ENCODE data around the gene KLF16.

The KLF16 gene

GRCh38 chr19:1871630-1872029, 8.3 kb upstream of the KLF16 start:
- Mint-ChIP-seq H3K27ac (no peak overlapping the region), H3K4me3 (no peak overlapping the region), H3K4me1 (peaks cover 18% of the 10 kb centered on the region), H3K27me3 (ENCODE audit: low read depth, poor library complexity) (no peaks in the 10 kb centered on the region), H3K9me3 (no peaks in the 10 kb centered on the region), H3K36me3 (ENCODE audit: low read depth) (peaks cover 9% of the 10 kb centered on the region)
- no peak for DNase-seq
- TF ChIP-seq CTCF (IDR thresholded peaks at IDR 0.05): no peak

- H3K27ac Mint-ChIP-seq: no peak overlapping the region
- TF ChIP-seq CTCF (IDR thresholded peaks at IDR 0.05): no peak
- no peak for DNase-seq
- H3K27me3 Mint-ChIP-seq (ENCODE audit: low read depth, poor library complexity): no peaks in the 10 kb centered on the region
- H3K36me3 Mint-ChIP-seq (ENCODE audit: low read depth): peaks cover 9% of the 10 kb centered on the region
- H3K9me3 Mint-ChIP-seq: no peaks in the 10 kb centered on the region
- H3K4me3 Mint-ChIP-seq: no peak overlapping the region
- peaks cover 18% of the 10 kb centered on the region for H3K4me1 Mint-ChIP-seq
Measured at GRCh38 chr19:1871140-1871597, 7.8 kb upstream of the KLF16 start.

- Mint-ChIP-seq H3K36me3 (ENCODE audit: low read depth) (peaks cover 9% of the 10 kb centered on the region), H3K4me3 (no peak overlapping the region), H3K9me3 (no peaks in the 10 kb centered on the region), H3K4me1 (peaks cover 3% of the 10 kb centered on the region), H3K27me3 (ENCODE audit: low read depth, poor library complexity) (no peaks in the 10 kb centered on the region), H3K27ac (peak overlapping the region; percentile 59)
- no peak for DNase-seq
- TF ChIP-seq CTCF (IDR thresholded peaks at IDR 0.05): no peak
Measured at GRCh38 chr19:1868971-1869370, 5.6 kb upstream of the KLF16 start.

- no peak for TF ChIP-seq CTCF (IDR thresholded peaks at IDR 0.05)
- H3K36me3 Mint-ChIP-seq (ENCODE audit: low read depth): peaks cover 9% of the 10 kb centered on the region
- no peak for DNase-seq
- no peaks in the 10 kb centered on the region for H3K9me3 Mint-ChIP-seq
- peaks cover 6% of the 10 kb centered on the region for H3K27me3 Mint-ChIP-seq (ENCODE audit: low read depth, poor library complexity)
- H3K4me3 Mint-ChIP-seq: no peak overlapping the region
- H3K27ac Mint-ChIP-seq: no peak overlapping the region
- no peaks in the 10 kb centered on the region for H3K4me1 Mint-ChIP-seq
Measured at GRCh38 chr19:1867349-1867724, 4.0 kb upstream of the KLF16 start.

GRCh38 chr19:1866693-1867348, 3.4 kb upstream of the KLF16 start:
- DNase-seq: no peak
- H3K27me3 Mint-ChIP-seq (ENCODE audit: low read depth, poor library complexity): peaks cover 11% of the 10 kb centered on the region
- H3K9me3 Mint-ChIP-seq: no peaks in the 10 kb centered on the region
- no peak for TF ChIP-seq CTCF (IDR thresholded peaks at IDR 0.05)
- H3K4me3 Mint-ChIP-seq: no peak overlapping the region
- no peak overlapping the region for H3K27ac Mint-ChIP-seq
- H3K4me1 Mint-ChIP-seq: peaks cover 3% of the 10 kb centered on the region
- peaks cover 9% of the 10 kb centered on the region for H3K36me3 Mint-ChIP-seq (ENCODE audit: low read depth)

All from nephron progenitor cell (in vitro differentiated cells).